ENCODE measurements around the gene ABLIM2. TPM values are rescaled to one million over a fixed set of nuclear protein-coding genes. Genes with fewer than 3 reads are reported as not detected.
A peak's percentile ranks its signal among the peaks of the same experiment; 100 is the strongest.

The ABLIM2 gene
- total and polyA plus RNA-seq, 2 of the 13 experiments (the other 11 are each of a cell fraction or from before 2014, with no cell fraction given): 0.20 to 0.37 TPM

DNA sequence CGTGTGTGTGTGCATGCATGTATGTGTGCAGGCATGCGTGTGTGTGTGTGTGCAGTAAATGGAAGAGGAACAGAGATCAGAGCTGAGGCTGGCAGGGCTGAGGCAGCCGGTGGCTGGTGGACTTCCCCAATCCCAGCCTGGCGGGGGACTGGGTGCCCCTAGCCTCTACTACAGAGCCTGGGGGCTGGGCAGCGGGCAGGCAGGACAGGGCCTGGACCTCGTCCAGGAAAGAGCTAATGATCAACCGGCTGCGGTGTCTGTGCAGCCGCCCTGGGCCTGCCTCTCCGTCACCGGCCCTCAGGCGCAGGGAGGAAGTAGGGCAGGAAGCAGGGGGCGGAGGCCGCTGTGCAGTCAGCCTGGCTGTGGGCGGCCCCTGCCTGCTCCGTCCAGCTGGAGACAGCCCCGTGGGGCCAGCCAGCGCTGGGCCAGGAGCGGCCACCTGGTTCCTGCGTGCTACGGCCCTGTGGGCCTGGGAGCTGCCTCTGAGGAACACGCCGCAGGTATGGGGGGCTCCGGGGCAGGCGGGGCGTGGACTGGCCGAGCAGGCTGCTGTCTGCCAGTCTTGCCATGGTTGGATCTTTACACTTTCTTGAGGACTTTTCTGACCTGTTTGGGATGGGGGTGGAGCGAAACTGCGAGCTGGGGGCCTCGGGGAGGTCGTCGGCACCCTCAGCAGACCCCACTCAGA is 40.4 kb upstream of the ABLIM2 start, which contains the start of gene SH3TC1 (continued):
- TF ChIP-seq, protein P1, sequence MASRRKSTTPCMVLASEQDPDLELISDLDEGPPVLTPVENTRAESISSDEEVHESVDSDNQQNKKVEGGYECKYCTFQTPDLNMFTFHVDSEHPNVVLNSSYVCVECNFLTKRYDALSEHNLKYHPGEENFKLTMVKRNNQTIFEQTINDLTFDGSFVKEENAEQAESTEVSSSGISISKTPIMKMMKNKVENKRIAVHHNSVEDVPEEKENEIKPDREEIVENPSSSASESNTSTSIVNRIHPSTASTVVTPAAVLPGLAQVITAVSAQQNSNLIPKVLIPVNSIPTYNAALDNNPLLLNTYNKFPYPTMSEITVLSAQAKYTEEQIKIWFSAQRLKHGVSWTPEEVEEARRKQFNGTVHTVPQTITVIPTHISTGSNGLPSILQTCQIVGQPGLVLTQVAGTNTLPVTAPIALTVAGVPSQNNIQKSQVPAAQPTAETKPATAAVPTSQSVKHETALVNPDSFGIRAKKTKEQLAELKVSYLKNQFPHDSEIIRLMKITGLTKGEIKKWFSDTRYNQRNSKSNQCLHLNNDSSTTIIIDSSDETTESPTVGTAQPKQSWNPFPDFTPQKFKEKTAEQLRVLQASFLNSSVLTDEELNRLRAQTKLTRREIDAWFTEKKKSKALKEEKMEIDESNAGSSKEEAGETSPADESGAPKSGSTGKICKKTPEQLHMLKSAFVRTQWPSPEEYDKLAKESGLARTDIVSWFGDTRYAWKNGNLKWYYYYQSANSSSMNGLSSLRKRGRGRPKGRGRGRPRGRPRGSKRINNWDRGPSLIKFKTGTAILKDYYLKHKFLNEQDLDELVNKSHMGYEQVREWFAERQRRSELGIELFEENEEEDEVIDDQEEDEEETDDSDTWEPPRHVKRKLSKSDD (CRISPR knock-in tag; IDR thresholded peaks at IDR 0.05; ENCODE audit: low read depth): 0 out of 2 replicates have a peak, but pooled peaks have one; percentile 34
- TF ChIP-seq ZNF264 (CRISPR knock-in tag; IDR thresholded peaks at IDR 0.05) (peak; percentile 61), ISL2 (CRISPR knock-in tag; IDR thresholded peaks at IDR 0.05) (peak; percentile 68), RCOR2 (CRISPR knock-in tag; IDR thresholded peaks at IDR 0.05) (peak; percentile 61), HMGA1 (CRISPR knock-in tag; conservative IDR thresholded peaks at IDR 0.05) (no peak), GZF1 (CRISPR knock-in tag; IDR thresholded peaks at IDR 0.05) (no peak; the same call in 1 of the 2 replicates), MIER2 (CRISPR knock-in tag; IDR thresholded peaks at IDR 0.05) (peak; percentile 22; the same call in 1 of the 2 replicates), JARID2 (CRISPR knock-in tag; IDR thresholded peaks at IDR 0.05; ENCODE audit: insufficient replicate concordance) (peak; percentile 61), MTF1 (CRISPR knock-in tag; IDR thresholded peaks at IDR 0.05) (no peak), ZNF225 (CRISPR knock-in tag; IDR thresholded peaks at IDR 0.05) (no peak), ZNF644 (CRISPR knock-in tag; IDR thresholded peaks at IDR 0.05; ENCODE audit: low read depth) (no peak; the same call in 1 of the 2 replicates), SATB2 (CRISPR knock-in tag; IDR thresholded peaks at IDR 0.05) (no peak), HDAC1 (CRISPR knock-in tag; IDR thresholded peaks at IDR 0.05) (peak; percentile 96), ZNF501 (CRISPR knock-in tag; IDR thresholded peaks at IDR 0.05) (no peak; the same call in 1 of the 2 replicates), ZBTB38 (CRISPR knock-in tag; IDR thresholded peaks at IDR 0.05) (peak; percentile 54; the same call in 1 of the 2 replicates)
- TF ChIP-seq, protein P2, sequence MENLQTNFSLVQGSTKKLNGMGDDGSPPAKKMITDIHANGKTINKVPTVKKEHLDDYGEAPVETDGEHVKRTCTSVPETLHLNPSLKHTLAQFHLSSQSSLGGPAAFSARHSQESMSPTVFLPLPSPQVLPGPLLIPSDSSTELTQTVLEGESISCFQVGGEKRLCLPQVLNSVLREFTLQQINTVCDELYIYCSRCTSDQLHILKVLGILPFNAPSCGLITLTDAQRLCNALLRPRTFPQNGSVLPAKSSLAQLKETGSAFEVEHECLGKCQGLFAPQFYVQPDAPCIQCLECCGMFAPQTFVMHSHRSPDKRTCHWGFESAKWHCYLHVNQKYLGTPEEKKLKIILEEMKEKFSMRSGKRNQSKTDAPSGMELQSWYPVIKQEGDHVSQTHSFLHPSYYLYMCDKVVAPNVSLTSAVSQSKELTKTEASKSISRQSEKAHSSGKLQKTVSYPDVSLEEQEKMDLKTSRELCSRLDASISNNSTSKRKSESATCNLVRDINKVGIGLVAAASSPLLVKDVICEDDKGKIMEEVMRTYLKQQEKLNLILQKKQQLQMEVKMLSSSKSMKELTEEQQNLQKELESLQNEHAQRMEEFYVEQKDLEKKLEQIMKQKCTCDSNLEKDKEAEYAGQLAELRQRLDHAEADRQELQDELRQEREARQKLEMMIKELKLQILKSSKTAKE (CRISPR knock-in tag; IDR thresholded peaks at IDR 0.05; ENCODE audit: borderline replicate concordance): peak; percentile 78
- TF ChIP-seq, protein P3, sequence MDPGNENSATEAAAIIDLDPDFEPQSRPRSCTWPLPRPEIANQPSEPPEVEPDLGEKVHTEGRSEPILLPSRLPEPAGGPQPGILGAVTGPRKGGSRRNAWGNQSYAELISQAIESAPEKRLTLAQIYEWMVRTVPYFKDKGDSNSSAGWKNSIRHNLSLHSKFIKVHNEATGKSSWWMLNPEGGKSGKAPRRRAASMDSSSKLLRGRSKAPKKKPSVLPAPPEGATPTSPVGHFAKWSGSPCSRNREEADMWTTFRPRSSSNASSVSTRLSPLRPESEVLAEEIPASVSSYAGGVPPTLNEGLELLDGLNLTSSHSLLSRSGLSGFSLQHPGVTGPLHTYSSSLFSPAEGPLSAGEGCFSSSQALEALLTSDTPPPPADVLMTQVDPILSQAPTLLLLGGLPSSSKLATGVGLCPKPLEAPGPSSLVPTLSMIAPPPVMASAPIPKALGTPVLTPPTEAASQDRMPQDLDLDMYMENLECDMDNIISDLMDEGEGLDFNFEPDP (CRISPR knock-in tag; conservative IDR thresholded peaks at IDR 0.05): no peak
- TF ChIP-seq, protein P4, sequence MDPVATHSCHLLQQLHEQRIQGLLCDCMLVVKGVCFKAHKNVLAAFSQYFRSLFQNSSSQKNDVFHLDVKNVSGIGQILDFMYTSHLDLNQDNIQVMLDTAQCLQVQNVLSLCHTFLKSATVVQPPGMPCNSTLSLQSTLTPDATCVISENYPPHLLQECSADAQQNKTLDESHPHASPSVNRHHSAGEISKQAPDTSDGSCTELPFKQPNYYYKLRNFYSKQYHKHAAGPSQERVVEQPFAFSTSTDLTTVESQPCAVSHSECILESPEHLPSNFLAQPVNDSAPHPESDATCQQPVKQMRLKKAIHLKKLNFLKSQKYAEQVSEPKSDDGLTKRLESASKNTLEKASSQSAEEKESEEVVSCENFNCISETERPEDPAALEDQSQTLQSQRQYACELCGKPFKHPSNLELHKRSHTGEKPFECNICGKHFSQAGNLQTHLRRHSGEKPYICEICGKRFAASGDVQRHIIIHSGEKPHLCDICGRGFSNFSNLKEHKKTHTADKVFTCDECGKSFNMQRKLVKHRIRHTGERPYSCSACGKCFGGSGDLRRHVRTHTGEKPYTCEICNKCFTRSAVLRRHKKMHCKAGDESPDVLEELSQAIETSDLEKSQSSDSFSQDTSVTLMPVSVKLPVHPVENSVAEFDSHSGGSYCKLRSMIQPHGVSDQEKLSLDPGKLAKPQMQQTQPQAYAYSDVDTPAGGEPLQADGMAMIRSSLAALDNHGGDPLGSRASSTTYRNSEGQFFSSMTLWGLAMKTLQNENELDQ (CRISPR knock-in tag; IDR thresholded peaks at IDR 0.05; ENCODE audit: borderline replicate concordance): no peak
- TF ChIP-seq, protein P5, sequence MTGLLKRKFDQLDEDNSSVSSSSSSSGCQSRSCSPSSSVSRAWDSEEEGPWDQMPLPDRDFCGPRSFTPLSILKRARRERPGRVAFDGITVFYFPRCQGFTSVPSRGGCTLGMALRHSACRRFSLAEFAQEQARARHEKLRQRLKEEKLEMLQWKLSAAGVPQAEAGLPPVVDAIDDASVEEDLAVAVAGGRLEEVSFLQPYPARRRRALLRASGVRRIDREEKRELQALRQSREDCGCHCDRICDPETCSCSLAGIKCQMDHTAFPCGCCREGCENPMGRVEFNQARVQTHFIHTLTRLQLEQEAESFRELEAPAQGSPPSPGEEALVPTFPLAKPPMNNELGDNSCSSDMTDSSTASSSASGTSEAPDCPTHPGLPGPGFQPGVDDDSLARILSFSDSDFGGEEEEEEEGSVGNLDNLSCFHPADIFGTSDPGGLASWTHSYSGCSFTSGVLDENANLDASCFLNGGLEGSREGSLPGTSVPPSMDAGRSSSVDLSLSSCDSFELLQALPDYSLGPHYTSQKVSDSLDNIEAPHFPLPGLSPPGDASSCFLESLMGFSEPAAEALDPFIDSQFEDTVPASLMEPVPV (CRISPR knock-in tag; IDR thresholded peaks at IDR 0.05): no peak

All from HepG2 (cell line).